Neural cell (in vitro differentiated cells): ENCODE measurements around the gene SPACA9. TPM values are rescaled to one million over a fixed set of nuclear protein-coding genes. Genes with fewer than 3 reads are reported as not detected.

Source experiments
- H2AFZ ChIP-seq: fragments of 200-600, 300-800 bp; sonication (generic), shearing (Covaris generic); 2 replicates; pipeline ENCODE4 v1.6.0; 2014; ENCODE audit warnings: low read depth, mild to moderate bottlenecking, antibody characterized with exemption, low read length, moderate library complexity
- H3F3A ChIP-seq: fragments of 200-600 bp; shearing (Covaris generic); 2 replicates; pipeline ENCODE4 v1.6.1; 2016; ENCODE audit warnings: mild to moderate bottlenecking, moderate library complexity, mixed read lengths, antibody characterized with exemption, low read length; ENCODE audit not compliant: insufficient read depth, poor library complexity, severe bottlenecking
- H3K27ac ChIP-seq: fragments of 200-600, 300-800 bp; sonication (generic), shearing (Covaris generic); 2 replicates; pipeline ENCODE4 v1.5.1; 2014; ENCODE audit warnings: mild to moderate bottlenecking, low read length, moderate library complexity
- H3K27me3 ChIP-seq: fragments of 300-800, 200-600 bp; sonication (generic), shearing (Covaris generic); 2 replicates; pipeline ENCODE4 v1.6.0; 2014; ENCODE audit warnings: mild to moderate bottlenecking, low read depth, low read length, moderate library complexity; ENCODE audit not compliant: insufficient read depth
- H3K36me3 ChIP-seq: fragments of 300-800, 200-600 bp; sonication (generic), shearing (Covaris generic); 2 replicates; pipeline ENCODE4 v1.5.1; 2014; ENCODE audit warnings: mild to moderate bottlenecking, antibody characterized with exemption, low read length, moderate library complexity; ENCODE audit not compliant: insufficient read depth
- H3K4me2 ChIP-seq: fragments of 300-800, 200-600 bp; sonication (generic), shearing (Covaris generic); 2 replicates; pipeline ENCODE4 v1.6.0; 2014; ENCODE audit warnings: mild to moderate bottlenecking, low read length
- H3K4me3 ChIP-seq: fragments of 300-800, 200-600 bp; sonication (generic), shearing (Covaris generic); 2 replicates; pipeline ENCODE4 v1.5.1; 2014; ENCODE audit warnings: mild to moderate bottlenecking, low read length, moderate library complexity
- H3K79me2 ChIP-seq: fragments of 200-600 bp; shearing (Covaris generic); replicated peaks from 2 replicates; pipeline ENCODE4 v1.6.0; 2014; ENCODE audit warnings: mild to moderate bottlenecking, low read length, moderate library complexity; ENCODE audit not compliant: insufficient read depth
- H3K9ac ChIP-seq: fragments of 300-800, 200-600 bp; sonication (generic), shearing (Covaris generic); 2 replicates; pipeline ENCODE4 v1.6.1; 2016; ENCODE audit warnings: mild to moderate bottlenecking, low read length, mixed read lengths
- H3K9me2 ChIP-seq: fragments of 200-600 bp; shearing (Covaris generic); 2 replicates; pipeline ENCODE4 v1.6.1; 2016; ENCODE audit warnings: mild to moderate bottlenecking, low read length, mixed read lengths; ENCODE audit not compliant: insufficient read depth
- H3K9me3 ChIP-seq: fragments of 200-600, 300-800 bp; sonication (generic), shearing (Covaris generic); 2 replicates; pipeline ENCODE4 v1.6.1; 2016; ENCODE audit warnings: mild to moderate bottlenecking, mixed run types, low read length, moderate library complexity, mixed read lengths
- H4K20me1 ChIP-seq: fragments of 200-600 bp; shearing (Covaris generic); 2 replicates; pipeline ENCODE4 v1.6.1; 2016; ENCODE audit warnings: mild to moderate bottlenecking, mixed run types; ENCODE audit not compliant: insufficient read depth
- EP300 ChIP-seq: fragments of 450-650 bp; conservative IDR thresholded peaks from 2 replicates; pipeline ENCODE4 v1.6.1; 2014; ENCODE audit warnings: antibody characterized with exemption, mild to moderate bottlenecking, moderate library complexity; ENCODE audit not compliant: poor library complexity, severe bottlenecking
- EZH2 ChIP-seq: fragments of 200-600, 300-800 bp; shearing (Covaris generic), sonication (generic); IDR thresholded peaks from 2 replicates; pipeline ENCODE4 v1.6.1; 2014; ENCODE audit warnings: antibody characterized with exemption, low read length, borderline replicate concordance, mild to moderate bottlenecking; ENCODE audit not compliant: insufficient read depth, poor library complexity, severe bottlenecking
- MXI1 ChIP-seq: fragments of 450-650 bp; conservative IDR thresholded peaks from 2 replicates; pipeline ENCODE4 v1.6.1; 2014; ENCODE audit warnings: antibody characterized with exemption, mild to moderate bottlenecking; ENCODE audit not compliant: poor library complexity, severe bottlenecking
- POLR2AphosphoS5 ChIP-seq: IDR thresholded peaks from 2 replicates; pipeline ENCODE4 v1.6.1; 2012
- RAD21 ChIP-seq: fragments of 450-650 bp; conservative IDR thresholded peaks from 2 replicates; pipeline ENCODE4 v1.6.1; 2014; ENCODE audit warnings: antibody characterized with exemption, mild to moderate bottlenecking, moderate library complexity
- SMC3 ChIP-seq: fragments of 450-650 bp; conservative IDR thresholded peaks from 2 replicates; pipeline ENCODE4 v1.6.1; 2014; ENCODE audit warnings: antibody characterized with exemption, mild to moderate bottlenecking, moderate library complexity; ENCODE audit not compliant: poor library complexity
- TAF1 ChIP-seq: IDR thresholded peaks from 2 replicates; pipeline ENCODE4 v1.6.1; 2012; ENCODE audit warnings: low read depth
- polyA plus RNA-seq: library from polyadenylated mRNA; depleted of rRNA; stranded (reverse); fragments of >200 nt; gene quantifications from 2 replicates; pipeline ENCODE4 v1.2.3, GENCODE V29; 2014
- TF ChIP-seq, protein P1 (sequence below): IDR thresholded peaks from 2 replicates; pipeline ENCODE4 v1.6.1; 2012; ENCODE audit warnings: borderline replicate concordance
- TF ChIP-seq, protein P2 (sequence below): fragments of 450-650 bp; IDR thresholded peaks from 2 replicates; pipeline ENCODE4 v1.5.1; 2014; ENCODE audit warnings: antibody characterized with exemption, mild to moderate bottlenecking, moderate library complexity; ENCODE audit not compliant: poor library complexity, severe bottlenecking

SPACA9 gene
- polyA plus RNA-seq, 1 donor from 2014 or later: 4.6 TPM

DNA sequence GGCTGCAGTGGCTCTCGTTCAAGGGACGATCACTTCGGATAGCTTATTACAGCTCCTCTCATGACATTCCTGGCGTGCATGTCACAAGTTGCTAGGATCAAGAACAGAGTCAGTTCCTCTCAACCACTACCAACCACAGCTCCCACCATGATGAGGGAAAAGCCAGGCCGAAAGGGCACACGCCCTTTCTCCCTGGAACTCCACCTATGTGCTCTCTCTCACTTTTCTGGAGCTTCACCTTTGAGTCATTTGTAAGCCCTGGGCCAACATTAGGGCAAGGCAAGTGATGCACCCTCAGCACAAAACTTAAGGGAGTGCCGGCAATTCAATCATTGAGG is 1.6 kb downstream of the SPACA9 start:
- H3K27ac ChIP-seq: no peak overlapping the region
- no peaks in the 10 kb centered on the region for H3K79me2 ChIP-seq
- no peak overlapping the region for H3K4me2 ChIP-seq
- H3K4me3 ChIP-seq: no peak overlapping the region
- no peak overlapping the region for H3K9ac ChIP-seq
- no peaks in the 10 kb centered on the region for H3K9me2 ChIP-seq
- no peak overlapping the region for H2AFZ ChIP-seq
- H4K20me1 ChIP-seq: no peaks in the 10 kb centered on the region
- H3K9me3 ChIP-seq: no peaks in the 10 kb centered on the region
- no peaks in the 10 kb centered on the region for H3K27me3 ChIP-seq
- H3F3A ChIP-seq: no peaks in the 10 kb centered on the region
- no peaks in the 10 kb centered on the region for H3K36me3 ChIP-seq
- no peak for TF ChIP-seq EP300
- TF ChIP-seq MXI1: no peak
- no peak for TF ChIP-seq TAF1
- TF ChIP-seq SMC3: no peak
- TF ChIP-seq POLR2AphosphoS5: no peak
- no peak for TF ChIP-seq EZH2
- TF ChIP-seq, protein P1, sequence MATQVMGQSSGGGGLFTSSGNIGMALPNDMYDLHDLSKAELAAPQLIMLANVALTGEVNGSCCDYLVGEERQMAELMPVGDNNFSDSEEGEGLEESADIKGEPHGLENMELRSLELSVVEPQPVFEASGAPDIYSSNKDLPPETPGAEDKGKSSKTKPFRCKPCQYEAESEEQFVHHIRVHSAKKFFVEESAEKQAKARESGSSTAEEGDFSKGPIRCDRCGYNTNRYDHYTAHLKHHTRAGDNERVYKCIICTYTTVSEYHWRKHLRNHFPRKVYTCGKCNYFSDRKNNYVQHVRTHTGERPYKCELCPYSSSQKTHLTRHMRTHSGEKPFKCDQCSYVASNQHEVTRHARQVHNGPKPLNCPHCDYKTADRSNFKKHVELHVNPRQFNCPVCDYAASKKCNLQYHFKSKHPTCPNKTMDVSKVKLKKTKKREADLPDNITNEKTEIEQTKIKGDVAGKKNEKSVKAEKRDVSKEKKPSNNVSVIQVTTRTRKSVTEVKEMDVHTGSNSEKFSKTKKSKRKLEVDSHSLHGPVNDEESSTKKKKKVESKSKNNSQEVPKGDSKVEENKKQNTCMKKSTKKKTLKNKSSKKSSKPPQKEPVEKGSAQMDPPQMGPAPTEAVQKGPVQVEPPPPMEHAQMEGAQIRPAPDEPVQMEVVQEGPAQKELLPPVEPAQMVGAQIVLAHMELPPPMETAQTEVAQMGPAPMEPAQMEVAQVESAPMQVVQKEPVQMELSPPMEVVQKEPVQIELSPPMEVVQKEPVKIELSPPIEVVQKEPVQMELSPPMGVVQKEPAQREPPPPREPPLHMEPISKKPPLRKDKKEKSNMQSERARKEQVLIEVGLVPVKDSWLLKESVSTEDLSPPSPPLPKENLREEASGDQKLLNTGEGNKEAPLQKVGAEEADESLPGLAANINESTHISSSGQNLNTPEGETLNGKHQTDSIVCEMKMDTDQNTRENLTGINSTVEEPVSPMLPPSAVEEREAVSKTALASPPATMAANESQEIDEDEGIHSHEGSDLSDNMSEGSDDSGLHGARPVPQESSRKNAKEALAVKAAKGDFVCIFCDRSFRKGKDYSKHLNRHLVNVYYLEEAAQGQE: no peak
- TF ChIP-seq RAD21: no peak
- TF ChIP-seq, protein P2, sequence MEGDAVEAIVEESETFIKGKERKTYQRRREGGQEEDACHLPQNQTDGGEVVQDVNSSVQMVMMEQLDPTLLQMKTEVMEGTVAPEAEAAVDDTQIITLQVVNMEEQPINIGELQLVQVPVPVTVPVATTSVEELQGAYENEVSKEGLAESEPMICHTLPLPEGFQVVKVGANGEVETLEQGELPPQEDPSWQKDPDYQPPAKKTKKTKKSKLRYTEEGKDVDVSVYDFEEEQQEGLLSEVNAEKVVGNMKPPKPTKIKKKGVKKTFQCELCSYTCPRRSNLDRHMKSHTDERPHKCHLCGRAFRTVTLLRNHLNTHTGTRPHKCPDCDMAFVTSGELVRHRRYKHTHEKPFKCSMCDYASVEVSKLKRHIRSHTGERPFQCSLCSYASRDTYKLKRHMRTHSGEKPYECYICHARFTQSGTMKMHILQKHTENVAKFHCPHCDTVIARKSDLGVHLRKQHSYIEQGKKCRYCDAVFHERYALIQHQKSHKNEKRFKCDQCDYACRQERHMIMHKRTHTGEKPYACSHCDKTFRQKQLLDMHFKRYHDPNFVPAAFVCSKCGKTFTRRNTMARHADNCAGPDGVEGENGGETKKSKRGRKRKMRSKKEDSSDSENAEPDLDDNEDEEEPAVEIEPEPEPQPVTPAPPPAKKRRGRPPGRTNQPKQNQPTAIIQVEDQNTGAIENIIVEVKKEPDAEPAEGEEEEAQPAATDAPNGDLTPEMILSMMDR: no peak

DNA sequence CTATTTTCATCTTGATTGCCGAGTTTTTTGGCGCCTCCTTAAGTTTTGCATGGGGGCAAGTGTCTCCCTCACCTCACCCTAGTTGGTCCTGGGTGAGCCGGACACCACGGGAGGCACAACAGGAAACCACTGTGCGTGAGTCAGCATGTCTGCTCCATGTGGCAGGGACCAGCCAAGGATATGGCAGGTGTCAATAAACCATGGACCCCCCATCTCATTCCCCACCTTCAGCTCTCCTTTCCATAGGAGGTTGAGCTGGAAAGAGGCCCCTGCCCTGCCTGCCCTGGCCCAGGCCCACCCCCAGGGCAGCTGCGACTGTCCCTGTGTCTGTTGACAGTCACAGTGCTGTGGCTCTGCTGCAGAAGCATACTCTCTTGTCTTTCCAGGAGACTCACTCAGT is 3.1 kb downstream of the SPACA9 start:
- no peaks in the 10 kb centered on the region for H4K20me1 ChIP-seq
- H3K27me3 ChIP-seq: no peaks in the 10 kb centered on the region
- TF ChIP-seq, protein P1: no peak
- no peak for TF ChIP-seq SMC3
- no peak for TF ChIP-seq EZH2
- no peak for TF ChIP-seq RAD21
- TF ChIP-seq, protein P2: no peak
- TF ChIP-seq POLR2AphosphoS5: no peak
- TF ChIP-seq EP300: no peak
- TF ChIP-seq MXI1: no peak
- TF ChIP-seq TAF1: no peak
- no peak overlapping the region for H3K4me2 ChIP-seq
- no peaks in the 10 kb centered on the region for H3K79me2 ChIP-seq
- no peaks in the 10 kb centered on the region for H3F3A ChIP-seq
- no peak overlapping the region for H3K27ac ChIP-seq
- no peak overlapping the region for H3K4me3 ChIP-seq
- no peaks in the 10 kb centered on the region for H3K9me3 ChIP-seq
- H3K9ac ChIP-seq: no peak overlapping the region
- H2AFZ ChIP-seq: no peak overlapping the region
- H3K9me2 ChIP-seq: no peaks in the 10 kb centered on the region
- no peaks in the 10 kb centered on the region for H3K36me3 ChIP-seq
